Adrenal gland (tissue), 5 donors: ENCODE results near the gene MPG.

Experiments
- POLR2A ChIP-seq, 2 donors: fragments of 450-650 bp; IDR thresholded peaks; one replicate each; pipeline ENCODE4 v1.6.1; 2017; ENCODE audit warnings: antibody characterized with exemption in 2 of 2, mild to moderate bottlenecking in 2 of 2, moderate library complexity in 1 of 2
- TF ChIP-seq, protein P1 (sequence below), 6 experiments: fragments of 450-650 bp in 4 of 6; fragments of 200-600 bp in 2 of 6; sonication (generic) in 1 of 6; IDR thresholded peaks; 1 replicate in 5 of 6; 2 replicates in 1 of 6; pipeline versions ENCODE4 v1.5.1 to v1.8.0; 2016 to 2021; ENCODE audit warnings: antibody characterized with exemption in 6 of 6, mild to moderate bottlenecking in 2 of 6, moderate library complexity in 1 of 6
- donor health status: DM: no; HTN: no; CAD: no.

DNA sequence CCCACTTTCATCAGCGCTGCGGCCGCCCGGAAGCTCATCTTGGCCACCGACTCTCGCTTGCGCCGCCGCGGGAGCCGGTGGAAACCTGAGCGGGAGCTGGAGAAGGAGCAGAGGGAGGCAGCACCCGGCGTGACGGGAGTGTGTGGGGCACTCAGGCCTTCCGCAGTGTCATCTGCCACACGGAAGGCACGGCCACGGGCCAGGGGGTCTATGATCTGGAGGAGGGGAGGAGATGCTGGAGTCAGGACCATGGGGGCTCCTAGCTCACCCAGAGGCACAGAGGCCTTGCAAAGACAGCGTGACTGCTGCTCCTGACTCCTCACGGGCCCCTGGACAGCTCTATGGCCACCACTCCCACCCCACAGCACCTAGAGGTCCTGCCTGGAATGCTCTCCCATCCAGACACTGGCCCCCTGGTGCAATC is 15.0 kb upstream of the MPG start:
- TF ChIP-seq, protein P1, sequence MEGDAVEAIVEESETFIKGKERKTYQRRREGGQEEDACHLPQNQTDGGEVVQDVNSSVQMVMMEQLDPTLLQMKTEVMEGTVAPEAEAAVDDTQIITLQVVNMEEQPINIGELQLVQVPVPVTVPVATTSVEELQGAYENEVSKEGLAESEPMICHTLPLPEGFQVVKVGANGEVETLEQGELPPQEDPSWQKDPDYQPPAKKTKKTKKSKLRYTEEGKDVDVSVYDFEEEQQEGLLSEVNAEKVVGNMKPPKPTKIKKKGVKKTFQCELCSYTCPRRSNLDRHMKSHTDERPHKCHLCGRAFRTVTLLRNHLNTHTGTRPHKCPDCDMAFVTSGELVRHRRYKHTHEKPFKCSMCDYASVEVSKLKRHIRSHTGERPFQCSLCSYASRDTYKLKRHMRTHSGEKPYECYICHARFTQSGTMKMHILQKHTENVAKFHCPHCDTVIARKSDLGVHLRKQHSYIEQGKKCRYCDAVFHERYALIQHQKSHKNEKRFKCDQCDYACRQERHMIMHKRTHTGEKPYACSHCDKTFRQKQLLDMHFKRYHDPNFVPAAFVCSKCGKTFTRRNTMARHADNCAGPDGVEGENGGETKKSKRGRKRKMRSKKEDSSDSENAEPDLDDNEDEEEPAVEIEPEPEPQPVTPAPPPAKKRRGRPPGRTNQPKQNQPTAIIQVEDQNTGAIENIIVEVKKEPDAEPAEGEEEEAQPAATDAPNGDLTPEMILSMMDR (IDR thresholded peaks at IDR 0.05) = no peak
- TF ChIP-seq POLR2A (IDR thresholded peaks at IDR 0.05) = no peak
